K562 (cell line): ENCODE measurements around the gene KRTAP19-5. TPM values are rescaled to one million over a fixed set of nuclear protein-coding genes. Genes with fewer than 3 reads are reported as not detected.
"Not testable (repeated sequence)": the region's sequence is repeated elsewhere in the genome, so short reads cannot be mapped to it uniquely, and the experiment has no call there.

Experiments
- ATAC-seq: fragments of 200-7000 bp; cut with Tn5 transposase; 3 replicates; pipeline ENCODE4 v1.9.1; 2020; ENCODE audit warnings: moderate library complexity
- BruUV-seq: library from RNA; stranded (reverse); fragments of 400-500 nt; replicated peaks from 2 replicates; lab custom pipeline; 2021; lab: Mats Ljungman, UMichigan
- CTCF ChIA-PET: fragments of 300-600 bp; formaldehyde crosslinking; extraction: SDS; loops from one replicate; lab custom pipeline; 2021; ENCODE audit warnings: low intra/inter-chr PET ratio; lab: Yijun Ruan, JAX
- POLR2A ChIA-PET: fragments of 300-600, 350-650 bp; sonication (Branson Sonifier 250); formaldehyde crosslinking; extraction: SDS; loops from one replicate; lab custom pipeline; 2021; ENCODE audit warnings: antibody characterized with exemption, inconsistent platforms; lab: Yijun Ruan, JAX
- DNase-seq, 4 experiments: peaks; one replicate each; pipeline versions ENCODE4 v3.0.0 to v3.0.0-alpha.2; 2011 to 2018; ENCODE audit warnings: low spot score in 3 of 4, mixed read lengths in 3 of 4; ENCODE audit errors: extremely low read depth in 1 of 4
- FAIRE-seq: peaks from 2 replicates; lab custom pipeline; 2011; peaks lifted over from hg19 to GRCh38; lab: Jason Lieb, UNC
- H2AFZ ChIP-seq: 2 replicates; pipeline ENCODE4 v1.6.0; 2011; ENCODE audit warnings: low read depth, low read length, control low read depth, inconsistent platforms
- H3K27ac ChIP-seq: fragments of 200-600 bp; 3 replicates; pipeline ENCODE4 v1.8.0; 2011; ENCODE audit warnings: low read depth, mild to moderate bottlenecking, control low read depth, inconsistent platforms, low read length, moderate library complexity, mixed read lengths; ENCODE audit errors: extremely low read depth
- H3K27me3 ChIP-seq, 2 experiments: fragments of 300-600 bp in 1 of 2; 2 replicates in 1 of 2; 3 replicates in 1 of 2; pipeline versions ENCODE4 v1.6.0 to v1.8.0; 2011; ENCODE audit warnings: inconsistent platforms in 2 of 2, low read length in 2 of 2, mild to moderate bottlenecking in 1 of 2, mixed read lengths in 1 of 2, moderate library complexity in 1 of 2; ENCODE audit not compliant: control insufficient read depth in 2 of 2, insufficient read depth in 2 of 2
- H3K36me3 ChIP-seq: fragments of 300-600 bp; 3 replicates; pipeline ENCODE4 v1.8.0; 2011; ENCODE audit warnings: mild to moderate bottlenecking, low read length, inconsistent platforms; ENCODE audit not compliant: control insufficient read depth, insufficient read depth
- H3K4me1 ChIP-seq, 2 experiments: fragments of 200-600 bp in 1 of 2; replicated peaks in 1 of 2; 2 replicates in 1 of 2; 3 replicates in 1 of 2; pipeline versions ENCODE4 v1.5.1 to v1.8.0; 2011; ENCODE audit warnings: inconsistent platforms in 2 of 2, low read length in 2 of 2, mild to moderate bottlenecking in 1 of 2, mixed read lengths in 1 of 2, moderate library complexity in 1 of 2; ENCODE audit not compliant: control insufficient read depth in 2 of 2, insufficient read depth in 2 of 2
- H3K4me2 ChIP-seq: 2 replicates; pipeline ENCODE4 v1.6.1; 2011; ENCODE audit warnings: low read length, control low read depth, inconsistent platforms, mixed read lengths; ENCODE audit not compliant: insufficient read depth
- H3K4me3 ChIP-seq: fragments of 200-600 bp; sonication (generic), shearing (Covaris generic); 2 replicates; pipeline ENCODE4 v1.5.1; 2016; ENCODE audit warnings: control low read depth, inconsistent platforms
- H3K79me2 ChIP-seq: fragments of 200-600 bp; 3 replicates; pipeline ENCODE4 v1.8.0; 2011; ENCODE audit warnings: low read length, inconsistent platforms; ENCODE audit not compliant: control insufficient read depth, insufficient read depth
- H3K9ac ChIP-seq, 2 experiments: 2 replicates each; pipeline versions ENCODE4 v1.6.0 to v1.6.1; 2011; ENCODE audit warnings: low read depth in 2 of 2, low read length in 2 of 2, control low read depth in 1 of 2, inconsistent platforms in 1 of 2, mild to moderate bottlenecking in 1 of 2, mixed read lengths in 1 of 2; ENCODE audit not compliant: insufficient read depth in 1 of 2
- H3K9me1 ChIP-seq: one replicate; pipeline ENCODE4 v1.6.0; 2011; ENCODE audit warnings: inconsistent platforms, mild to moderate bottlenecking, low read length, moderate library complexity; ENCODE audit not compliant: control insufficient read depth, insufficient read depth
- H3K9me3 ChIP-seq: replicated peaks from 2 replicates; pipeline ENCODE4 v1.5.1; 2011; ENCODE audit warnings: low read depth, low read length, inconsistent platforms; ENCODE audit not compliant: control insufficient read depth, insufficient read depth
- H4K20me1 ChIP-seq: replicated peaks from 2 replicates; pipeline ENCODE4 v1.6.1; 2011; ENCODE audit warnings: low read length, inconsistent platforms, mixed read lengths; ENCODE audit not compliant: control insufficient read depth, insufficient read depth
- RAD21 ChIP-seq, 2 experiments: fragments of 250-450 bp in 1 of 2; fragments of 450-650 bp in 1 of 2; sonication (Bioruptor Pico) in 1 of 2; formaldehyde crosslinking in 1 of 2; IDR thresholded peaks in 1 of 2; conservative IDR thresholded peaks in 1 of 2; 2 replicates each; pipeline versions ENCODE4 v1.4.0 to v1.8.0; 2020 to 2022; ENCODE audit warnings: mild to moderate bottlenecking in 2 of 2, moderate library complexity in 1 of 2
- SPI1 ChIP-seq: IDR thresholded peaks from 2 replicates; pipeline ENCODE4 v1.6.1; 2011; ENCODE audit warnings: low read depth, low read length, control low read depth, borderline replicate concordance
- WGBS: fragments of 100-300 bp; shearing (Covaris generic); methylation state at CpG from one replicate; pipeline ENCODE4 v1.1.6; 2016; ENCODE audit warnings: low coverage, mixed read lengths; ENCODE audit not compliant: insufficient coverage; ENCODE audit errors: missing lambda C conversion rate; 5-methylcytosine and 5-hydroxymethylcytosine counted together
- in situ Hi-C: fragments of 300-500 bp; cut with MboI; formaldehyde crosslinking; loops from 4 replicates; pipeline ENCODE4 v1.15.0; 2018; ENCODE audit warnings: inconsistent platforms, mixed read lengths
- intact Hi-C: fragments of 100-400 bp; cut with micrococcal nuclease; formaldehyde crosslinking; loops from 2 replicates; pipeline ENCODE4 v1.14.2; 2022
- polyA plus RNA-seq, 8 experiments: library from polyadenylated mRNA; depleted of rRNA in 4 of 8; stranded (reverse) in 5 of 8; unstranded in 3 of 8; fragments of >200 nt; fragmentation: Nextera tagmentation in 2 of 8; fragmentation: Illumina TruSeq in 1 of 8; extraction: Ambion mirVana in 2 of 8; extraction: Trizol in 1 of 8; gene quantifications; 2 replicates each; pipeline versions ENCODE4 v1.2.1 to v1.2.3, GENCODE V29; 2011 to 2014; ENCODE audit warnings: inconsistent platforms in 1 of 8, missing spikeins in 1 of 8
- total RNA-seq, 7 experiments: library from RNA; depleted of rRNA in 6 of 7; stranded (reverse); fragments of >200 nt in 6 of 7; fragmentation: Illumina TruSeq in 2 of 7; extraction: Trizol in 2 of 7; gene quantifications; 2 replicates each; pipeline versions ENCODE4 v1.2.1 to v1.2.3, GENCODE V29; 2011 to 2021; ENCODE audit warnings: low replicate concordance in 1 of 7
- TF ChIP-seq, protein P1 (sequence below), 3 experiments: IDR thresholded peaks in 2 of 3; conservative IDR thresholded peaks in 1 of 3; 2 replicates each; pipeline ENCODE4 v1.5.1; 2011 to 2012; ENCODE audit warnings: low read length in 3 of 3, mild to moderate bottlenecking in 3 of 3, control low read depth in 2 of 3, improper control_type of control experiment in 1 of 3, inconsistent platforms in 1 of 3, low read depth in 1 of 3, mixed read lengths in 1 of 3, moderate library complexity in 1 of 3; ENCODE audit not compliant: insufficient read depth in 2 of 3

Gene KRTAP19-5
- total and polyA plus RNA-seq, 9 of the 15 experiments (the other 6 are each of a cell fraction or from before 2014, with no cell fraction given) = not detected

DNA sequence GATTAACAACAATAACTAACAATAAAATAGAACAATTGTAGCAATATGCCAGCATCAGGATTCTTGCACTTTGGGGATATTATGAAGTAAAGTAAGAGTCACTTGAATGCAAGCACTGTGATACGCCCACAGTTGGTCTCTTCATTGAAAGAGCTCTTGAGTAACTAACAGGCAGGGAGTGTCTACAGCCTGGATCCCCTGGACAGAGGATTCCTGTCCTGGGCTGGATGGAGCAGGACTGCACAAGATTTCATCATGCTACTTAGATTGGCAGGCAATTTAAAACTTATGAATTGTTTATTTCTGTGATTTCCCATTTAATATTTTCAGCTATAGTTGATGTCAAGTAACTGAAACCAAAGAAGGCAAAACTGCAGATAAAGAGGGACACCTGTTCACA is 13.7 kb upstream of the KRTAP19-5 start:
- H3K4me1 ChIP-seq = no peaks in the 10 kb centered on the region
- WGBS = 0% methylated on average over 1 of the region's 1 CpG
- no TSS peak for BruUV-seq
- no peaks in the 10 kb centered on the region for H3K27me3 ChIP-seq
- intact Hi-C loops (no loop called here), in situ Hi-C loops (no loop called here)
- no peak overlapping the region for H3K9ac ChIP-seq
- ChIA-PET POLR2A (no interaction called here), CTCF (no interaction called here)
- no peaks in the 10 kb centered on the region for H4K20me1 ChIP-seq
- no peaks in the 10 kb centered on the region for H3K9me1 ChIP-seq
- no peak overlapping the region for H2AFZ ChIP-seq
- H3K4me3 ChIP-seq = no peak overlapping the region
- H3K4me2 ChIP-seq = no peak overlapping the region
- TF ChIP-seq SPI1 = no peak
- H3K9me3 ChIP-seq = no peaks in the 10 kb centered on the region
- no peak for ATAC-seq
- H3K36me3 ChIP-seq = no peaks in the 10 kb centered on the region
- no peaks in the 10 kb centered on the region for H3K79me2 ChIP-seq
- no peak for DNase-seq
- no peak overlapping the region for H3K27ac ChIP-seq
- FAIRE-seq = no peak

DNA sequence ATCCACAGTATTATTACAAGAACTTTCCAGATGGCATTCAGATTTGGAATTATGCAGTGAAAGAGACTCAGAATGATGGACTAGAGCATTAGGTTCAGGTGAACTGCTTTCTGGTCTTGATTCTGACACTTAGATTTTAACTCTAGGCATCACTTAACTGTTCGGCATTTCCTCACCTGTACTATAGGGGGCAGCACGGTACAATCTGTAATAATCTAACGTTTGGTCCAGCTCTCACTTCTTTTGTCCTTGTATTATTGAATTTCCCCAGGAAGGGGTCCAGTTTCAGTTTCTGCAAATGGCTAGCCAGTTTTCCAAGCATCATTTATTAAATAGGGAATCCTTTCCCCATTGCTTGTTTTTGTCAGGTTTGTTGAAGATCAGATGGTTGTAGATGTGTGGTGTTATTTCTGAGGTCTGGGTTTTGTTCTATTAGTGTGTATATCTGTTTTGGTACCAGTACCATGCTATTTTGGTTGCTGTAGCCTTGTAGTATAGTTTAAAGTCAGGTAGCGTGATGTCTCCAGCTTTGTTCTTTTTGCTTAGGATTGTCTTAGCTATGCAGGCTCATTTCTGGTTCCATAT is 3.8 kb upstream of the KRTAP19-5 start:
- H3K9ac ChIP-seq, H3K27me3 ChIP-seq, H3K9me1 ChIP-seq, H3K4me3 ChIP-seq, H3K27ac ChIP-seq, H4K20me1 ChIP-seq, H3K36me3 ChIP-seq, in situ Hi-C loops, ATAC-seq, H3K9me3 ChIP-seq, H2AFZ ChIP-seq, BruUV-seq, H3K4me2 ChIP-seq, H3K79me2 ChIP-seq, H3K4me1 ChIP-seq, POLR2A ChIA-PET, FAIRE-seq: not testable (repeated sequence)
- TF ChIP-seq RAD21 (CRISPR knock-in tag; conservative IDR thresholded peaks at IDR 0.05 in 1 of 2, IDR thresholded peaks at IDR 0.05 in 1 of 2) = peak in 1 of 2 experiments; percentile 31; a peak in 2 of 4 replicates
- TF ChIP-seq, protein P1, sequence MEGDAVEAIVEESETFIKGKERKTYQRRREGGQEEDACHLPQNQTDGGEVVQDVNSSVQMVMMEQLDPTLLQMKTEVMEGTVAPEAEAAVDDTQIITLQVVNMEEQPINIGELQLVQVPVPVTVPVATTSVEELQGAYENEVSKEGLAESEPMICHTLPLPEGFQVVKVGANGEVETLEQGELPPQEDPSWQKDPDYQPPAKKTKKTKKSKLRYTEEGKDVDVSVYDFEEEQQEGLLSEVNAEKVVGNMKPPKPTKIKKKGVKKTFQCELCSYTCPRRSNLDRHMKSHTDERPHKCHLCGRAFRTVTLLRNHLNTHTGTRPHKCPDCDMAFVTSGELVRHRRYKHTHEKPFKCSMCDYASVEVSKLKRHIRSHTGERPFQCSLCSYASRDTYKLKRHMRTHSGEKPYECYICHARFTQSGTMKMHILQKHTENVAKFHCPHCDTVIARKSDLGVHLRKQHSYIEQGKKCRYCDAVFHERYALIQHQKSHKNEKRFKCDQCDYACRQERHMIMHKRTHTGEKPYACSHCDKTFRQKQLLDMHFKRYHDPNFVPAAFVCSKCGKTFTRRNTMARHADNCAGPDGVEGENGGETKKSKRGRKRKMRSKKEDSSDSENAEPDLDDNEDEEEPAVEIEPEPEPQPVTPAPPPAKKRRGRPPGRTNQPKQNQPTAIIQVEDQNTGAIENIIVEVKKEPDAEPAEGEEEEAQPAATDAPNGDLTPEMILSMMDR (IDR thresholded peaks at IDR 0.05 in 2 of 3, conservative IDR thresholded peaks at IDR 0.05 in 1 of 3; ENCODE audit: insufficient read depth in 2 of 3, low read depth in 1 of 3, low read length in 3 of 3) = peak in 2 of 3 experiments; percentile 9 to 35; a peak in 2 of 6 replicates
- CTCF ChIA-PET = interaction anchor here (0.6 kb wide), 1 partner anchor 58 kb away, joined by 3 read pairs; no protein-coding TSS in a partner anchor
- intact Hi-C loops = loop anchor here (10.0 kb wide), 1 partner anchor 239 kb away; the partner anchor contains the start of gene KRTAP21-2
- WGBS = 0% methylated on average over 4 of the region's 4 CpGs
- peak in 3 of 4 experiments; percentile 2 to 9 (median 9) for DNase-seq
